Esophagus squamous epithelium (tissue), 4 donors: ENCODE data around the gene RMND5B.

Experiments used
- CTCF ChIP-seq, 6 experiments: fragments of 450-650 bp in 4 of 6; fragments of 200-600 bp in 2 of 6; sonication (generic) in 2 of 6; IDR thresholded peaks; one replicate each; pipeline ENCODE4 v1.5.1; 2016 to 2019; ENCODE audit warnings: antibody characterized with exemption in 6 of 6, mild to moderate bottlenecking in 4 of 6, moderate library complexity in 4 of 6
- POLR2A ChIP-seq, 4 donors: fragments of 450-650 bp; IDR thresholded peaks; one replicate each; pipeline ENCODE4 v1.6.1; 2017; ENCODE audit warnings: antibody characterized with exemption in 4 of 4, mild to moderate bottlenecking in 4 of 4, moderate library complexity in 3 of 4

GRCh38 chr5:178162481-178162880, 31.7 kb downstream of the RMND5B start:
- no peak for TF ChIP-seq CTCF (IDR thresholded peaks at IDR 0.05)
- no peak for TF ChIP-seq POLR2A (IDR thresholded peaks at IDR 0.05)
